GM18526 (cell line): ENCODE data around the gene ARF3.
A peak's percentile ranks its signal among the peaks of the same experiment; 100 is the strongest.

Experiments used
- POLR2A ChIP-seq: IDR thresholded peaks from 3 replicates; pipeline ENCODE4 v1.6.1; 2011; ENCODE audit not compliant: insufficient read length; ENCODE audit errors: extremely low read depth

ARF3 gene

DNA sequence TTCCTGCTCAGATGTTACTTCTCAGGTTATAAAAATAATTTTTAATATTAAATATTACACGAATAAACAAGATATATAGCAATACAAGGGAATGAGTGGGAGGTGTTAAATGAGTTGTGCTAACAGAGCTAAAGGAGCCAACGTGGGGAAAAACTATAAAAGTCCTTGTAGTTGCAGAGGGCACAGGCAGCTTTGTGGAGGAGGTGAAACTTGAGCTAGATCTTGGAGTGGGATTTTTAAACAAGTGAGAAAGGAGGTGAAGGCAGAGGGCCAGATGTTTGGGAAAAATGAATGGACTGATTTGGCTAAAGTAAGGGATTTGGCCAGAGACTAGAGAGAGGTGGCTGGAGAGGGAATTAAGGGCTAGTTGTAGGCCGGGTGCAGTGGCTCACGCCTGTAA lies 26.8 kb downstream of the ARF3 start:
- no peak for TF ChIP-seq POLR2A

DNA sequence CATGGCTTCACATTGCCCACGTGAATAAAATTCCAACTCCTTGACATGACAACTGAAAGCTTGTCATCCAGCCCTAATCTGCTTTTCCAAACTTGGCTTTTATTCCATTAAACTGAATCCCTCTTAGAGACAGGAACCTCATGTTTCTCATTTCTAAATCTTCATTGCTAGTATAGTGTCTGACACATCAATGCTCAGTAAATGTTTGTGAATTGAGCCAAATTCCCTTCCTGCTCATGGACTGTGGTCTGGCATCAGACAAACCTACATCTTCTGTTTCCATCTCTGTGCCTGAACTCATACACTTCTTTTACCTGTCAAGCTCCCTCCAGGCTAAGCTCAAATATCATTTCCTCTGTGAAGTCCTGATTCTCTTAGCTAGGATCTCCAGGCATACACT lies 27.7 kb downstream of the ARF3 start:
- TF ChIP-seq POLR2A, result no peak

DNA sequence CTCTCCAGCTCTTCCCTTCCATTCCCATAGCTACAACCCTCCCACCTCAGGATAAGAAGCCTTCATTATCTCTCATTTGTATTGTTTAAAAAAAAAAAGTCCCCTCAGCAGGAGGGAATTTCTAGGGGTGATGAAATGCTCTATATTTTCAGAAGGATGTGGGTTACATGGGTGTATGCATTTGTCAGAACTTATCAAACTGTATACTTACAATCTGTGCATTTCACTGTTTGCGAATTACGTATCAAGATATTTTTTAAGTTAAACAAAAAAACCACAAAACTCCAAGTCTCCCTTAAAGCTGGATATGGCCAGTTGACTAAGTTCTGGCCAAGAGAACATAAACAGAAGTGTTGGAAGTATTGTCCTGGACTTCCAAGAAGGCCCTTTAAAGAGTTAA lies 30.0 kb downstream of the ARF3 start:
- no peak for TF ChIP-seq POLR2A

DNA sequence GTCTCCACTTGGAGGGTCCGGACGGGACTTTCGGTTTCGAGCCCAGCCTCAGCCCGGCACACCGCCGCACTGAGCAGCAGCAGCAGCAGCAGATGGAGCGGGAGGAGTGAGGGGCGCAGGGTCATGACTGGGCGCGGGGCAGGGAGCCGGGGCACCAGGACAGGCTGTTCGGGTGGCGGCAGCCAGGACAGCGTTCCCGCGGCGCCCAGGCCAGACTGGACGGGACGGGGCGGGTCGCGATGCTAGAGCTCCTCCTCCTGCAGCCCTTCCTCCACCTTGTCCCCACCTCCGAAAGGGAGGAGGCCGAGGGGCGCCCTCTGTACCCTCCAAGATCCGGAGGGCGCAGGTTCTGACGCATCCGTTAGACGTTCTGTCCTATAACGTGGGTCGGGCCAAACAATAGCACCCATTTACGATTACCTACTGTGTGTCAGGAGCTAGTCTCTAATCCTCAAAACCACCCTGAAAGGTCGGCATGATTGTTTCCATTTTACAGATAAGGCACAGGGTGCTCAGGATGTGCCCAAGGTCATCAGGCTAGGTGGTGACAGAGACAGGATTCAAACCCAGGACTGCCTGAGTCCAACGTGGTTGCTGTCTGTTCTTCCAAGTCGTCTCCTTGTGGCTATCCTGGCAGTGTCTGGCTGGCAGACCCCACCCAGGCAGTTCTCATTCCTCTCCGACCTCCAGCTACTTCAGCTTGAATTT lies 31.8 kb downstream of the ARF3 start, which contains the start of gene FKBP11:
FKBP11 (minus strand) TSS at position 189 of the 708 bp plus-strand sequence; CDS start at position 125, 64 bp downstream.
- peak; percentile 63 for TF ChIP-seq POLR2A

DNA sequence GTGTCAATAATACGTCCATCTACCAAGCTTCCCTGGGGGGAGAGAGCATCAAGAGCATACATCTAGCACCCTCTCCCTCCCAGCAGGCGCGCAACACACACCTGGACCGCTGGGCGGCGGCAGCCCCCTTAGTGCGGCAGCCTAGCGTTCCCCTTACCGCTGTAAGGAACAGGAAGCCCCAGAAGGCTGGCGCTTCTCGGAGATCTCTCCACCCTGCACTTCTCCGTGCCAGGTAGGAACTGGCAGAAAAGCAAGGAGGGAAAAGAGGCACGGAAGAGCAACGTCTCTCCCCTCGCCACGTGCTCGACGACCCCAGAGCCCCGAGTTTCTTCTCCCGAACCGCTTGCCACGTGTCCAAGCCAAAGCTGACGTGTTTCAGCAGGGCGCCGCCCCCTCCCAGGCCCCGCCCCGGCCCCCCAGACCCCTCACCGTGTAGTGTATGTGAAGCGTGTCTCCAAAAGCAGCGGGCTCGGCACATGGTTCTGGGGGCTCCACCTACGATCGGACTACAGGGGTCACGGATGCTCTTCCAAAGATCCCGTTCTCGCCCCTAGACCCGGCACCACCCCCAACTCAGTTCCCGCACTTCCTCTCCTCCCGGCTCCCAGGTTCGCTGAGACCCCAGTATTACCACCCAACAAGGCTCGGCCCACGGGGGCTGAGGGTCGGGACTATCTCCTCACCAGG lies 32.5 kb downstream of the ARF3 start:
- no peak for TF ChIP-seq POLR2A

DNA sequence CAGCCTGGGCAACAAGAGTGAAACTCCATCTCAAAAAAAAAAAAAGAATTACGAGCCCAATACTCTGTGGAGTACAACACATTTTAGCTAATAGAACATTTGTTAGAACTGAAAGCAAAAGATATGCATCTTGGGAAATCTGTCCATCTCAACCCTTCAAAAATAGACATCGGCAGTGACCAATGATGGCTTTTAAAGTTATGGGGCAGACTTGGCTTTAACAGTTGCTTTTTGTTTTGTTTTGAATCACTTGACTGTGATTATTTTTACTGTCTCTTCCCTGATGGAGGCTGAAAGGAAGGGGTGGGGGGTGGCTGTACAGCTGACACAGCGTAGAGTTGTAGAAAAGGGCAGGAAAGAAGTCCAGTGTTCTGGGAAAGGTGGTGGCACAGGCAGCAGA lies 34.2 kb downstream of the ARF3 start:
- no peak for TF ChIP-seq POLR2A

DNA sequence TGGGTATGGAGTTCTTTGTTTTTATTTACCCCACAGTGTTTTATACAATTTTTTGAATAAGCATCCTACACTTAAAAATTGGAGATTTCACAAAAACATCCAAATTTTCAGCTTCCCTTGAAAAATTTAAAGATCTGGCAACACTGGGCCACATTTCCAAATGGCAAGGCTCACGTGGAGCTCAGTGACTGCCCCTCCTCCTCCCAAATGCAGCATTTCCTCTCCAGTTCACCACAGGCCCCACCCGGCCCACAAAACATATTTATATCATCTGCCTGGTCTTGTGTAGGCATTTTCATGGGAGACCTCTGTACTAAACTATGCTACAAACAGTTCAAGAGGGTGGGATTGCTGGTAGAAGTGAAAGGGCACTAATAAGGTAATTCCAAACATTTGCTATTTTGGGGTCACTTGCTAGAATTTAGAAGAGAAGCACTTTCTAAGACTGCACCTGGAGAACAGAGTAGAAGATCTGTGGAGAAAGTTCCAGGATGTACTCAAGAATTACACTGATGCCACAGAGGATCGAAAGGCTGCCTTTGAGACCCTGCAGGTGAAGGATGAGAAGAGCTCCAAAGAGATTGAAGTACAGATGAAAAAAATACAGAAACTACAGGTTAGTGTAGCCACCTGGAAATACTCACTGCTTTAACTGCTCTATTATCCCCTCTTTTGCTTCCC lies 39.3 kb downstream of the ARF3 start:
- no peak for TF ChIP-seq POLR2A

DNA sequence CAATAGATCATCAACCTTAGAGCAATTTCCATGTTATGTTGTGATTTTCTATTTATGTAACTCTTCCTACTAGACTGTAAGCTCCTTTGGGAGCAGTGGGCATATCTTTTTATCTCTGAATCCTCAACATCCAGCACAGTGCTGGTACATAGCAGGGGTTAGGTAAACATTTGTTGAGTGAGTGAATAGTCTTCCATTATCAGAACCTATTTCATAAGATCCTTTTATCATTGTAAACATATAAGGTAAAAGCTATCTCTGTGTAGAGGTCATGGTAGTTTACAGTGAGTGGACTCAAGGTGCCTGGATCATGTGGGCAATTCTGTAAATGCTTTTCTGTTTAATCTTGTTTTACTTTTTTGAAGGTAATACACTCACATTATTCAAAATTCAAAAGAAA lies 47.1 kb downstream of the ARF3 start:
- TF ChIP-seq POLR2A, result no peak

DNA sequence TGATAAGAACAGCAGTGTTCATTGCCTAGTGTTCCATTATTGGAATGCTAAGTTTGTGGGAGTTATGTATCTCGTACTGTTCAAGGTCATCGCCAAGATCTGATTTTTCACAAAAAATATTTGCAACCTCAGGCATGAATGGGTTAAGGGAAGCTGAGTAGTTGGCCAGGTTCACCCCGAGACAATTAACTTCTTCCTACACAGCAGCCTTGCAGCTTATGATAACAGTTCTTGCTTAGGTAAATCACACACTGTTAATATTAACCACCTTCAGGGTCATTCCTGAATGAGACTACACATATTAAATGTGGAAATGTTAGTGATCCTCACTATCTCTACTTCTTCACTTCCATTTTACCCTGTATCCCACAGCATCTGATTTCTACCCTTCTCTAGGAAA lies 50.0 kb downstream of the ARF3 start:
- TF ChIP-seq POLR2A, result no peak

DNA sequence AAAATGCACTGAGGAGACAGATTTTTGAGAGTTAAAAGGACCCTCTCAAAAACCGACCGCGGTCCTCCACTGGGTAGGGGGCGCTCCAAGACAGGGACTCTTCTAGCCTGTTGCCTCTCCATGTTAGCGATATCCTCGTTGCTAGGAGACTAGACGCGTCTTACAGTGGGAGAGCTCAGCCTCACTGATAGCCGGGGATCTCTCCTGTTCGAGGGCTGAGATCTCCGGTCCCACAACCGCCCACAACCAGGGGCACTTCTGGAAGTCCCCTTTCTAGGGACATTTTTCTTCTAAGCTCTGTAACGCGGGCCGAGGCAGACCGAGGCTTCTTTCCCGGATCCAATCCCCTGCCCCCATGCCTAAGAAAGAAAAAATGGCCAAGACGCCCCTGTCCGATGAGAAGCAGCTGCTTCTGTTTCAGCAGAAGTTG lies 53.3 kb downstream of the ARF3 start:
- no peak for TF ChIP-seq POLR2A

DNA sequence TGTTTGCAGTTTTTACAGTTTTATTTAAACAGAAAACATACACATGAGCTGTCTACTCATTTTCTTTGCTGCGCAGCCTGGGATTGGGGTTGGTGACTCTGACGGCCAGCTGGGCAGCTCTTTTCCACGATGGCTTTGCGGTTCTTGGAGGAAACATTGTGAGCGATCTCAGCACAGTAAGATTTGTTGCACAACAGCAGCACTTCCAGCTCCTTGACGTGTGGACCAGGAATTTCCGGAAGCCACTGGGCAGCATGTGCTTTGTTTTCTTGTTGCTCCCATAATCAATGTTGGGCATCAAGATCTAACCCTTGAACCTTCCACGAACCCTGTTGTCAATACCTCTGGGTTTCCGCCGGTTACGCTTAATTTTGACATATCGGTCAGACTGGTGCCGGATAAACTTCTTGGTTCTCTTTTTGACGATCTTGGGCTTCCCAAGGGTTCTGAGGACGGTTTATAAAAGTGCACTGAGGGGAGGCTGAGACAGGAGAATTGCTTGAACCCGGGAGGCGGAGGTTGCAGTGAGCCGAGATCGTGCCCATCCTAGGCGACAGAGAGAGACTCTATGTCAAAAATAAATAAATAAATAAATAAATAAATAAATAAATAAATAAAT lies 53.8 kb downstream of the ARF3 start:
- TF ChIP-seq POLR2A, result no peak

DNA sequence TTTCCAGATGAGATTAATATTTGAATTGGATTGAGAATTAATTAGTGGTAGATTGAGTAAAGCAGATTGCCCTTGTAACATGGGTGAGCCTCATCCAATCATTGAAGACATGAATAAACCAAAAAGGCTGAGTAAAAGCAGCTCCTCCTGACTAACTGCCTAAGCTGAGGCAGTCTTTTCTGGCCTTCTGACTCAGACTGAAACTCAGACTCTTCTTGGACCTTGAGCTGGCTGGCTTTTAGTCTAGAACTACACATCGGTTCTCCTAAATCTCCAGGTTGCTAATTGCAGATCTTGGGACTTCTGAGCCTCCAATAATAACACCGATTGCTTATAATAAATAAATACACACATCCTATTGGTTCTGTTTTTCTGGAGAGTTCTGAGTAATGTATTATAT lies 56.0 kb downstream of the ARF3 start:
- no peak for TF ChIP-seq POLR2A

DNA sequence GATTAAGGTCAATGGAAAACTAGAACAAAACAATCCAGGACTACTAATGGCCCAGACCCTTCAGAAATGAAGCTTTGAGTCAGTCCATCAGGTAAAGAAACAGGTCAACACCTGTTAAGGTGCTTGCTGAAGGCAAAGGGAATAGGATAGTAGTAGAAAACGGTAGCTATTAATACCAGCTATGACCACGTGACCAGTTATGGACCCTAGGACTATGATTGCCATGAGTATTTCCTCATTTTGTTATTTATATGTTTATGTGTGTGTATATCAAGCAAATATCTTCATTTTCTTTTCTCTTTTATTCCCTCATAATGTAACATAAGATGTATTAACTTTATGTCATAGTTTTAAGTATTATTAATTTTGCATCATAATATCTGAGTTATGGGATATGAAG lies 57.6 kb downstream of the ARF3 start:
- no peak for TF ChIP-seq POLR2A

DNA sequence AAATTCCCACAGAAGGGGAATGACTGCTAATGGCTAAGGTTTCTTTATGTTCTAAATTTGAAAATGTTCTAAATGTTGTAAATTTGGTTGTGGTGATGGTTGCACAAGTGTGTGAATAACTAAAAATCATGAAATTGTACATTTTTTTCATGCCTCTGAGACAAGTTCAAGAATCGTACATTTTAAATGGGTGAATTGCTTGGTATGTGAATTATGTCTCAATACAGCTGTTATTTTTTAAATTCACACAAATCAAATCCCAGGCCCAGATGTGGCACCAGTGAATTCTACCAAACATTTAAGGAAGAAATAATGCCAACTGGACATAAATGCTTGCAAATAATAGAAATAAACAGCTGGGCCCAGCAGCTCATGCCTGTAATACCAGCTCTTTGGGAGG lies 63.0 kb downstream of the ARF3 start:
- TF ChIP-seq POLR2A, result no peak

DNA sequence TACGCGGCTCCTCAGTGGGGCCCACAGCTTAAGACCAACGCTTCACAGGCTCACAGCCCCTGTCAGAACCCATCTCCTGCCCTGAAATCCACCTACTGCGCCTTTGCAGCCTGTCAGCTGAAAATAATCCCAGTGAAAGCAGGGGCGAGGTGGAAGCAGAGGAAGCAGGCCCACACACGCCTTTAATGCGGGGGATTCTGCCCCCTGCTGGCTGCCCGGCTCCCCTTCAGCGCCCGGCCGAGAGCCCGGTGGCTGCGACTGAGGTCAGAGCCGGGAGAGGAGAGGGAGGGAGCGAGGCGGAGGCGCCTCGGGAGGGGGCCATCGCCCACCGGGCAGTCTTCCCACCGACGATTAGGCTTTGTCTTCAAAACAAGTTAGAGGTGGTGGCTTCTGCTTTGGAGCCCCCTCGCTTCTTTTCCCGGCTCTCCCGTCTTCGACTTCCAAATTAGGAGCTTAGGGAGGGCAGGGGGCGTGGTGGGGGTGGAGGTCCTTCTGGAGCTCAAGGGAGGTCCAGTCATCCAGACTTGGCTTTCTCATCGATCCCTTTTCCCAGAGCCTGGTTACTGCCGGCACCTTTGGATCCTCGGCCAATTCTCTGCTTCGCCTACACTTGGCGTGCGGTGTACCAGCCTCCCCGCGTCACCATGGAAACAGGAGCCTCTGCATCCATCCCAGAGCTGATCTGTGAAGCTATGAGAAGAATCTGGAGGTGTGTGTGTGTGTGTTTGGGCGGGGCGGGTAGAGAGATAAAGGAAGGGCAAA lies 66.4 kb downstream of the ARF3 start:
- TF ChIP-seq POLR2A, result no peak

DNA sequence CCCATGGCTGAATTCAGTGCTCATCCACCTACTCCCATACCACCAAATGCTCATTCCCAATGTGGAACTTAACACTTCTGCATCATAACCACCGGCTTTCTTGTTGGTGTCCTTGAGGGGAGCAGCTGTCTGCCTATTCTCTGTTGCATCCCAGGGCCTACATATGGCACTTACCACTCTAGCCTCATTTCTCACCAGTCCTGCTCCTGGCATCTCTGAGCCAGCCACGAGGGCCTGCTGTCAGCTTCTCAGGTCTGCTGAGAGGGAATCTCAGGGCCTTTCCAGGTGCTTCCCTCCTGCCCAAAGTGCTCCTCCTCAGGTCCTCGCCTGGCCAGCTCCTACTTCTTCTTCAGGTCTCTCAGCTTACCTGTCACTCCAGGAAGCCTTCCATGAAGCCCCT lies 67.6 kb downstream of the ARF3 start:
- TF ChIP-seq POLR2A, result no peak
